ENCODE measurements around the gene TAC3. TPM values are rescaled to one million over a fixed set of nuclear protein-coding genes. Genes with fewer than 3 reads are reported as not detected.
"Not testable (repeated sequence)": the region's sequence is repeated elsewhere in the genome, so short reads cannot be mapped to it uniquely, and the experiment has no call there.

The TAC3 gene
- total and polyA plus RNA-seq, 4 donors: 2.6 to 8.1 (median 6.8) TPM

DNA sequence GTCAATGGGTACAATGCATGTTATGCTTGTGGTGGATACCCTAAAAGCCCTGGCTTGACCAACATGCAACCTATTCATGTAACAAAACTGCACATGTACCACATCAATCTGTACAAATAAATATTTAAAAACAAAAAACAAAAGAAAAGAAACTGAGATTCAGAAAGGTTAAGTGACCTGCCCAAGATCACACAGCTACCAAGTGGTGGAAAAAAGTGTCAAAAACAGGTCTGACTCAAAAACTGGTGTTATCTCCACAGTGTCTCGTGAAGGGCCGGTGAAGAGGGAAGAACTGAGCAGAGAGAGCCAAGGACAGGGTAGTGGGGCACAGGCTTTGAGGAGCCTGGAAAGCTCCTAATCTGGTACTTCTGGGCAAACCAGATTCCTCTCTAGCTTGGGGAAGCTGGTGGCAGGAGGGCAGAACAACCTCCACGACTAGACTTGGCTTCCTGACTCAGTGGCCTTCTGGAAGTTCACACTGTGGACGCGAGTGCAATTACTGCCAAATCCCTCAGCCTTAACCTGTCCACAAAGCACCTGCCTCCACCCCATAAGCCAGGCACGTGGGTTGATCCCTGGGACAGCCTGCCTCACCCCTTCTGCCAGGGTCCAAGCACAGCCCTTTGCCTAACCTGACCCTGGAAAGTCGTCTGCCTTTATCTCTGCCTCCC, 25.5 kb downstream of the TAC3 start:
- WGBS (ENCODE audit: insufficient coverage): 72% methylated on average over 6 of the region's 7 CpGs
- no peak for DNase-seq (ENCODE audit: low read depth in 4 of 6, low spot score in 6 of 6)
- no peak overlapping the region for H3K4me3 ChIP-seq (ENCODE audit: low read depth, low read length)

DNA sequence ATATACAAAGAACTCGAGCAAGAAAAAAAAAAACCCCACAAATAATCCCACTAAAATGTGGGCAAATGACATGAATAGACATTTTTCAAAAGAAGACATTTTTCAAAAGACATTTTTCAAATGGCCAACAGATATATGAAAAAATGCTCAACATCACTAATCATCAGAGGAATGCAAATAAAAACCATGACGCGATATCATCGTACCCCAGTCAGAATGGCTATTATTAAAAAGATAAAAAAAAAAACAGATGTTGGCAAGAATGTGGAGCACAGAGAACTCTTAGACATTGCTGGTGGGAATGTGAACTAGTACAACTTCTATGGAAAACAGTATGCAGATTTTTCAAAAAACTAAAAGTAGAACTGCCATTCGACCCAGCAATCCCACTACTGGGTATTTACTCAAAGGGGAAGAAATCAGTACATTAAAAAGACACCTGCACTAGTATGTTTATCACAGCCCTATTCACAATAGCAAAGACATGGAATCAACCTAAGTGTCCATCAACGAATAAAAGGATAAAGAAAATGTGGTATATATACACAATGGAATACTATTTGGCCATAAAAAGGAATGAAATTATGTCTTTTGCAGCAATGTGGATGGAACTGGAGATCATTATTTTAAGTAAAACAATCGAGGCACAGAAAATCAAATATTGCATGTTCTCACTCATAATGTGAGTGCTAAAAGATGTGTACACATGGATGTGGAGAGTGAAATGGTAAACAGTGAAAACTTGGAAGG, 26.3 kb downstream of the TAC3 start:
- H3K4me3 ChIP-seq (ENCODE audit: low read depth, low read length): no peak overlapping the region
- 100% methylated on average over 1 of the region's 7 CpGs for WGBS (ENCODE audit: insufficient coverage)
- H3K27ac ChIP-seq (ENCODE audit: low read depth, low read length): no peak overlapping the region

More for the DNA sequence above, 25.5 kb downstream of the TAC3 start:
- Histone ChIP-seq H3K4me1 (ENCODE audit: control insufficient read depth, insufficient read depth, low read length) (peaks cover 10% of the 10 kb centered on the region), H3K9me3 (ENCODE audit: control insufficient read depth, insufficient read depth, low read length) (no peaks in the 10 kb centered on the region), H3K27ac (ENCODE audit: low read depth, low read length) (no peak overlapping the region), H3K36me3 (ENCODE audit: control insufficient read depth, insufficient read depth, low read length) (peaks cover 13% of the 10 kb centered on the region), H3K27me3 (ENCODE audit: control insufficient read depth, insufficient read depth, low read length) (no peaks in the 10 kb centered on the region)

DNA sequence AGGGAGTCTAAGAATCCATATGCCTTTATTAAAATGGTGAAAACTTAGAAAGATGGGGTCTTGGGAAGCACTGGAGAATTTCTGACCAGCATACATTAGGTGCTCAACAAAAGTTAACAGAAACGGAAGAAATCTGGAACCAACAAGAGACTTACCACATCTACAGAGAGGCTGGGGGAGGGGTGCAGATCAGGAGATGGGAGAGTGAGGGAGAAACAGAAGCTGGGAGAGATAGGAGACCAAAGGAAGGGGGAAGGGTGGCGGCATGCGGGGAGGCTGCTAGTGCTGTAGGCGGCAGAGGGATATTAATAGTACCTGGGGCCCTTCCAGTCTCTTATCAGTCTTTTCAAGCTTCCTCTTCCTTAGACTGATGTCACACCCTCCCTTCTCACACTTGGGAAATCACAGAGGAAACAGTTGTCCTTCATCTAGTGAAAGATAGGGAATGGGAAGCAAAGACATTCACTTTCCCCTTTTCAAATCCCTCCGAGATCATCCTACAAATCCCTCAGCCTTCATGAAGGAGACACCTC, 28.1 kb downstream of the TAC3 start:
- Histone ChIP-seq H3K27ac (ENCODE audit: low read depth, low read length) (no peak overlapping the region), H3K4me3 (ENCODE audit: low read depth, low read length) (no peak overlapping the region), H3K27me3 (ENCODE audit: control insufficient read depth, insufficient read depth, low read length) (no peaks in the 10 kb centered on the region), H3K36me3 (ENCODE audit: control insufficient read depth, insufficient read depth, low read length) (no peaks in the 10 kb centered on the region), H3K9me3 (ENCODE audit: control insufficient read depth, insufficient read depth, low read length) (no peaks in the 10 kb centered on the region), H3K4me1 (ENCODE audit: control insufficient read depth, insufficient read depth, low read length) (peaks cover 10% of the 10 kb centered on the region)
- WGBS (ENCODE audit: insufficient coverage): 69% methylated on average over 1 of the region's 5 CpGs
- no peak for DNase-seq (ENCODE audit: low read depth in 4 of 6, low spot score in 6 of 6)

More for the DNA sequence above, 26.3 kb downstream of the TAC3 start:
- DNase-seq (ENCODE audit: low read depth in 4 of 6, low spot score in 6 of 6): no peak
- Histone ChIP-seq H3K9me3 (ENCODE audit: control insufficient read depth, insufficient read depth, low read length) (no peaks in the 10 kb centered on the region), H3K4me1 (ENCODE audit: control insufficient read depth, insufficient read depth, low read length) (peaks cover 10% of the 10 kb centered on the region), H3K36me3 (ENCODE audit: control insufficient read depth, insufficient read depth, low read length) (peaks cover 6% of the 10 kb centered on the region), H3K27me3 (ENCODE audit: control insufficient read depth, insufficient read depth, low read length) (no peaks in the 10 kb centered on the region)

DNA sequence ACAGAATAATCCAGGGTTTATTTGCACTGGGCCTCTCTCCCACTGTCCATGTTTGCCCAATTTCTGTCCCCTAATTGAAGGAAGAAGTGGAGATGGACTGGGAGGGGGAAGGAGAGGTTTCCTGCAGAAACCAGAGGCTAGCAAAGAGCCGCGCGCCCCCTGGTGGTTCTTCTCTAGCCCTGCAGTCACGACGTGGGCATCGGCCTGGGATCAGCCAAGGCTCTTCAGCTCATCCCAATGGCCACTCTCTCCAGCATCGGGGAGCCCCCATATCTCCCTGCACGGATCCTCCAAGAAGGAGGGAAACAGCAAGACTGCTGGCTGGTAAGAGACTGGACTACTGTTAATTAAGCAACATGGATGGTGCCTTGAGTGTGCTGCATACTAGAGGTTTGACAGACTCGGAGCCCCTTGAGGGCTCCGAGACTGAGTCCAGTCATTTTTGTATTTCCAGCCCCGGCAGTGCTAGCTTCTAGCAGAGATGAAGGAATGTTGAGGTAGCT, 28.7 kb downstream of the TAC3 start:
- H3K27me3 ChIP-seq (ENCODE audit: control insufficient read depth, insufficient read depth, low read length): no peaks in the 10 kb centered on the region
- no peak overlapping the region for H3K27ac ChIP-seq (ENCODE audit: low read depth, low read length)
- no peaks in the 10 kb centered on the region for H3K36me3 ChIP-seq (ENCODE audit: control insufficient read depth, insufficient read depth, low read length)
- DNase-seq (ENCODE audit: low read depth in 4 of 6, low spot score in 6 of 6): peak in 5 of 6 donors; percentile 62 to 92 (median 76)
- no peaks in the 10 kb centered on the region for H3K9me3 ChIP-seq (ENCODE audit: control insufficient read depth, insufficient read depth, low read length)
- H3K4me1 ChIP-seq (ENCODE audit: control insufficient read depth, insufficient read depth, low read length): peaks cover 10% of the 10 kb centered on the region
- 61% methylated on average over 4 of the region's 11 CpGs for WGBS (ENCODE audit: insufficient coverage)
- no peak overlapping the region for H3K4me3 ChIP-seq (ENCODE audit: low read depth, low read length)

DNA sequence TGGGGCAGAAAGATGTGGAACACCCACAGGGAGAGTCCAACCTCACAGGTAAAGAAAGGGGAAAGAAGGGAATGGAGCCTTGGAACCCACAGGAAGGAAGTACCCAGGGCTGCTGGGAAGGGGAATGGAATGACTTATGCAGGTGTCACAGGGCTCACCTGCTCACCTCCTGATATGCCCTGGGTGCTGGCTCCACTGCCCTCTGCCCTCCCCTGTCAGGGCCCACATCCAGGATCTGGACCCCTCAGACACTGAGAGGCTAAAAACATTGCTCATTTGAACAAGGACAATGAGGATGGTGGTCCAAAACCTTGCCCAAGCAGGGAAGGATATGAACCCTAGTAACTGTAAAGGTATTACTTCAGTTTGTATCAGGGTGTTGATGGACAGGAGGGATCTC, 29.3 kb downstream of the TAC3 start:
- H3K27ac ChIP-seq (ENCODE audit: low read depth, low read length): no peak overlapping the region
- peaks cover 10% of the 10 kb centered on the region for H3K4me1 ChIP-seq (ENCODE audit: control insufficient read depth, insufficient read depth, low read length)
- no peak overlapping the region for H3K4me3 ChIP-seq (ENCODE audit: low read depth, low read length)
- H3K27me3 ChIP-seq (ENCODE audit: control insufficient read depth, insufficient read depth, low read length): no peaks in the 10 kb centered on the region
- DNase-seq (ENCODE audit: low read depth in 4 of 6, low spot score in 6 of 6): no peak
- H3K9me3 ChIP-seq (ENCODE audit: control insufficient read depth, insufficient read depth, low read length): no peaks in the 10 kb centered on the region
- H3K36me3 ChIP-seq (ENCODE audit: control insufficient read depth, insufficient read depth, low read length): no peaks in the 10 kb centered on the region

DNA sequence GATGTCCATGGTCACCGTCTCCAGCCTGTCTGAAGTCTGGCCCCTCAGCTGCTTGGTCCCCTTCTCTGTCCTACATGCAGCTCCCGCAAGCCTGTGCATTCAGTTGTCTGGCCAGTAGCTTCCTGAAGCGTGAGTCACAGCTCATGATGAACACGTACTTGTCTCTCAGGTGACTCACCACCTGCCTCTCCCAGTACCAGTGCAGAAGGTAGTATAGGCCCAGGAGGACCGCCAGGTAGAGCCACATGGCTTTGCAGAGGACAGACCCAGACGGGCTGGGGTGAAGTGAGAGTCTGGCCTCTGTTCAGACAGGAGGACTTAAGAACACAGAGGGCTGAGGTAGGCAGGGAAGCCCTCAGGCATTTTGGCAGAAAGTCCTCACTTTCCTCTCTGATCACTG, 30.6 kb downstream of the TAC3 start:
- not testable (repeated sequence) for H3K4me3 ChIP-seq (ENCODE audit: low read depth, low read length); H3K9me3 ChIP-seq (ENCODE audit: control insufficient read depth, insufficient read depth, low read length); DNase-seq (ENCODE audit: low read depth in 4 of 6, low spot score in 6 of 6); H3K27me3 ChIP-seq (ENCODE audit: control insufficient read depth, insufficient read depth, low read length); H3K4me1 ChIP-seq (ENCODE audit: control insufficient read depth, insufficient read depth, low read length); H3K36me3 ChIP-seq (ENCODE audit: control insufficient read depth, insufficient read depth, low read length); H3K27ac ChIP-seq (ENCODE audit: low read depth, low read length)
- WGBS (ENCODE audit: insufficient coverage): 74% methylated on average over 4 of the region's 6 CpGs

DNA sequence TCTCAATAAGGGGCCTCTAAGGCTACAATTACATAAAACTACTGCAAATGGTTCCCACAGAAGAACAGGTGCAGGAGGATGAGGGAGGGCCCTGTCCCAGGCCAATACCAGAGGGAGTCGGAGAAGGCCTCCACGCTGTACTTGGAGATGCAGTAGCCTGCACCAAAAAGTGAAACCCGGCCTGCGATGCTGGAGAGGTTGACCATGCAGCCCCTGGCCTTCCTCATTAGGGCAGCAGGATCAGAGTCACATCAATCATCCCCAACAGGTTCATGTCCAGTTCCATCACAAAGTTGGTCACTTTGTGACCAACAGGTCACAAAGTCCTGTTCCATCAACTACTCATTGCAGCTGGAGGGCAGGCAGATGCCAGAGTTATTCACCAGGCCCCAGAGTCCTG, 32.9 kb downstream of the TAC3 start:
- no peak for DNase-seq (ENCODE audit: low read depth in 4 of 6, low spot score in 6 of 6)
- no peaks in the 10 kb centered on the region for H3K27me3 ChIP-seq (ENCODE audit: control insufficient read depth, insufficient read depth, low read length)
- WGBS (ENCODE audit: insufficient coverage): 100% methylated on average over 2 of the region's 4 CpGs
- no peak overlapping the region for H3K27ac ChIP-seq (ENCODE audit: low read depth, low read length)
- H3K4me1 ChIP-seq (ENCODE audit: control insufficient read depth, insufficient read depth, low read length): peaks cover 10% of the 10 kb centered on the region
- H3K36me3 ChIP-seq (ENCODE audit: control insufficient read depth, insufficient read depth, low read length): no peaks in the 10 kb centered on the region
- H3K4me3 ChIP-seq (ENCODE audit: low read depth, low read length): no peak overlapping the region
- no peaks in the 10 kb centered on the region for H3K9me3 ChIP-seq (ENCODE audit: control insufficient read depth, insufficient read depth, low read length)

DNA sequence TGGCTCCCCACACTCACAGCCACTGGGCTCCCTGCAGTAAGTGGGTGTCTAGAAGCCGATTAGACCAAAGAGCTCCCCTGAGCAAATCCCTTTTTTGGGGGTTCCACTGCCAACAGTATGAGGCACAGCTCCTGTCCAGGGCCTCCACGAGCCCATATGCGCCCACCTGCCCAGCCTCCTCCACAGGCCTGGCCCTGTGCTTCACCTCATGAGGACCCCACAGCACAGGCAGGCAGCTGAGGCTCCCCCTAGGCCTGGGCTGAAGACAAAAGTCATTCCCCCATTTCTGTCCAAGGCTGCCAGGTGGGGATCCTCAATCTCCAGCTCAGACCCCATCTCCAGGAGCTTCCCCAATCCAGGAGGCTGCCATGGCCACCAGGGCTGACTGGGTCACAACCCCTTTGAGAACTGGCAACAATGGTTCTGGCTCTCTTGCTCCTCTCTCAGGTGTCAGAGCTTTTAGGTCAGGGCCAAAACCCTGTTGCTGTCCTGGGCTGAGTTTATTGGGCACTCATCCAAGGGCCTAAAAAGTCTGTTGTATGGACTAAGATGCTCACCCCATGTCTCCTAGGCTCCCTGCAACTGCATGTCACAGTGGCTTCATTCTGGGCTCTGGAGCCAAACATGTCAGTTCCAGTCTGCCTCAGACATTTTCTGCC, 33.6 kb downstream of the TAC3 start:
- not testable (repeated sequence) for H3K4me3 ChIP-seq (ENCODE audit: low read depth, low read length); H3K36me3 ChIP-seq (ENCODE audit: control insufficient read depth, insufficient read depth, low read length); H3K27ac ChIP-seq (ENCODE audit: low read depth, low read length); DNase-seq (ENCODE audit: low read depth in 4 of 6, low spot score in 6 of 6); H3K9me3 ChIP-seq (ENCODE audit: control insufficient read depth, insufficient read depth, low read length); H3K4me1 ChIP-seq (ENCODE audit: control insufficient read depth, insufficient read depth, low read length); H3K27me3 ChIP-seq (ENCODE audit: control insufficient read depth, insufficient read depth, low read length)
- 93% methylated on average over 2 of the region's 3 CpGs for WGBS (ENCODE audit: insufficient coverage)

DNA sequence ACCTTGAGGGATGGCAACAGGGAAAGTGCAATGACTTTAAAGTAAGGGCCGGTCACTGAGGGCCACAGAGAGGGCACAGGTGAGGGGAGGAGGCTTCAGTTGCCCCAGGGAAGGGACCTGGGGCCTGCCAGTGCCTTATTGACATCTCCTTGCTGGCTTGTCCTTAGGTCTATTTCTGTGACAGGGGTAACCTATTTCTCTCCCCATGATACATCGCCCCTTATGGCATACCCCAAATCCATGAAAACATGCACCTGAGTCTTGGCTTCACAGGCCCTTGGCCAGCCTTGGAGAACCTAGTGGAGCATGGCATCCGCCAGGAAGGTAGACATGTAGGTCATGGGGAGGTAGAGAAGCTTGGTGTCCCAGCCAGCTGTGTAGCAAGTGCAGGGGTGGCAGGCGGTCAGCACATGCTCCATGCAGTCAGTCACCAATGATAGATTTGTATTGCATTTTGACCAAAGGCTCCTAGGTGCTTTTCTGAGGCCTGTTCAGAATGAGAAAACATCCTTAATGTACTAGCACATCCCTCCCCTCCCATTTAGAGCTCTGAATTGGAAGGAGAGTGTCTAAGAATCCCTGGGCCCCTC, 35.3 kb downstream of the TAC3 start:
- no peaks in the 10 kb centered on the region for H3K27me3 ChIP-seq (ENCODE audit: control insufficient read depth, insufficient read depth, low read length)
- WGBS (ENCODE audit: insufficient coverage): 93% methylated on average over 3 of the region's 4 CpGs
- H3K4me3 ChIP-seq (ENCODE audit: low read depth, low read length): no peak overlapping the region
- no peak overlapping the region for H3K27ac ChIP-seq (ENCODE audit: low read depth, low read length)
- no peak for DNase-seq (ENCODE audit: low read depth in 4 of 6, low spot score in 6 of 6)
- H3K9me3 ChIP-seq (ENCODE audit: control insufficient read depth, insufficient read depth, low read length): no peaks in the 10 kb centered on the region
- no peaks in the 10 kb centered on the region for H3K36me3 ChIP-seq (ENCODE audit: control insufficient read depth, insufficient read depth, low read length)
- H3K4me1 ChIP-seq (ENCODE audit: control insufficient read depth, insufficient read depth, low read length): no peaks in the 10 kb centered on the region

All from spinal cord (tissue), 10 donors.